HG02885 (cell line): ENCODE data around the gene PHAF1.

Experiments
- ATAC-seq: cut with Tn5 transposase; IDR thresholded peaks from one replicate; pipeline ENCODE4 v1.9.1; 2021; ENCODE audit warnings: mild to moderate bottlenecking; ENCODE audit not compliant: unreplicated experiment, poor library complexity

The PHAF1 gene

GRCh38 chr16:67145746-67146145 lies 36.0 kb downstream of the PHAF1 start:
- ATAC-seq = no peak

GRCh38 chr16:67146523-67147357 lies 37.0 kb downstream of the PHAF1 start:
- no peak for ATAC-seq

DNA sequence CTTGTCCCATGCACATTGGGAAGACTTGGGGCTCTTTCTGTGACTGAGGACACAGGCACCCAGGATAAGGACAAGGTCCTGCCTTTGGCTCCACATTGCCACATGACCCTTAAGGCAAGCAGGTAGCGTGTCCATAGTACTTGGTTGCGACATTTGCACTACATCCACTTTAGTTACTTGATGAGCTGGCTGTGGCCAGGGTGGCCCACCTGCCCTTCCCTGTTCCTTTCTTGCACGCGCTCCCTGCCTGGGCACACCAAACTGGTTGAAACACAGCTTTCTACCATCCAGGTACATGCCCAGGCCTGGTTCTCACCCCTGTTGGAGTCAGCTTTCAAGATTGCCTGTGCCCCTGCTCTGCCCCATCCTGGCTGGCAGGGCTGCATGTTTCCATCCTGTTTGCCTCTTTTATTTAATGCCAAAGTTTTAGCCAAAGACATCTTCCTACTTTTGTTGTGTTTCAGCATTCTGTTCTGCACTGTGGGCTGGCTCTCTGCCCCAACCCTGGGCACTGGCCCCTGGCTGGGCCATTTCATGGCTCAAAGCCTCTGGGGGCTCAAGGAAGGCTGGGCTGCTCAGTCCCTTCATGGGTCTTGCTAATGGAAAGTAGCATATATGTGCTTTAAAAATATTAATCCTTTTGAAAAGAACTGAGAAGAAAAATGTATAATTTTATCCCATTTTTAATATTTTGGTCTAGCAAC lies 37.8 kb downstream of the PHAF1 start:
- no peak for ATAC-seq

DNA sequence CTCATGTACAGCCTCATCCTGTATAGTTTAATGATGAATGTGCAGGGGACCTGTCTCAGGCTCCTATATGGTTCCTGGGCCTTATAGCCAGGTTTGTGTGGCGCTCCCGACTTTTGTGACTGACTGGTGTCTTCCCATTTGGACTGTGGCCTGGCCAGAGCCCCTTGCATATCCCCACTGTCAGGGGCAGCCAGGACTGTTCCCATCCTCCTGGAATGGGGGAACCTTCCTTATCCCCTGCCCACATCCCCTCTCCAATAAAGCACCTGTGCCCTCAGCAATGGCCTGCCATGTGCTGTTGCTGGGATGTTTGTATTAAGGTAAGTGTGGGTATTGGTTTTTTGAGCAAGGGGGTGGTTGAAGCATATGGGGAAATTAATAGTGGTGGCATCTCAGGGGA lies 38.5 kb downstream of the PHAF1 start:
- ATAC-seq = no peak

DNA sequence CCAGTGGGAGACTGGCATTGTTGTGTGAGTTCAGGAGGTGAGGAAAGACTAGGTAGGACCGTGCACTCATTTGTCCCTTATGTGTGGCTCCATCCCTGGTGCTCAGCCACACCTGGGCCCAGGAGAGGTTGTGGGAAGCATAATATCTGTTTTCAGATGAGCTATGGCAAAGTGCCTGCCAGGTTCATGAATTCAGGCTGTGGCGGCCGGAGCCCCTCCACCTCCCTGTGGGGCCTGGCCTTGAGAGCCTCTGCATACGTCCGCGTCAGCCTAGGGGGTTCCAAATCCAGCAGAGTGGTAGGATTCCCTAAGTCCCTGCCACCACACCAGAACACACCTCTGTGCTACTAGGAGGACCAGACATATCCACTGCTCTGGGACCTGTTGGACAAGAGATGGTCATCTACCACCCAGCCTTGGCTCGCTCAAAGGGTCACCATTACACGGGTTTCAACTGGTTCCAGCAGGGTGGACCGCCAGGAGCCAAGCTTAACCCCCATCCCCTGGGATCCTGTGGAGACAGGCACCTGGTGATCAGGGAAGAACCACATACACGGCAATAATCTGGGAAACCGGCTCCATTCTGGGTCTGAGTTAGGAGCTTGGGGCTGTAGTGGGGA lies 39.0 kb downstream of the PHAF1 start:
- no peak for ATAC-seq

DNA sequence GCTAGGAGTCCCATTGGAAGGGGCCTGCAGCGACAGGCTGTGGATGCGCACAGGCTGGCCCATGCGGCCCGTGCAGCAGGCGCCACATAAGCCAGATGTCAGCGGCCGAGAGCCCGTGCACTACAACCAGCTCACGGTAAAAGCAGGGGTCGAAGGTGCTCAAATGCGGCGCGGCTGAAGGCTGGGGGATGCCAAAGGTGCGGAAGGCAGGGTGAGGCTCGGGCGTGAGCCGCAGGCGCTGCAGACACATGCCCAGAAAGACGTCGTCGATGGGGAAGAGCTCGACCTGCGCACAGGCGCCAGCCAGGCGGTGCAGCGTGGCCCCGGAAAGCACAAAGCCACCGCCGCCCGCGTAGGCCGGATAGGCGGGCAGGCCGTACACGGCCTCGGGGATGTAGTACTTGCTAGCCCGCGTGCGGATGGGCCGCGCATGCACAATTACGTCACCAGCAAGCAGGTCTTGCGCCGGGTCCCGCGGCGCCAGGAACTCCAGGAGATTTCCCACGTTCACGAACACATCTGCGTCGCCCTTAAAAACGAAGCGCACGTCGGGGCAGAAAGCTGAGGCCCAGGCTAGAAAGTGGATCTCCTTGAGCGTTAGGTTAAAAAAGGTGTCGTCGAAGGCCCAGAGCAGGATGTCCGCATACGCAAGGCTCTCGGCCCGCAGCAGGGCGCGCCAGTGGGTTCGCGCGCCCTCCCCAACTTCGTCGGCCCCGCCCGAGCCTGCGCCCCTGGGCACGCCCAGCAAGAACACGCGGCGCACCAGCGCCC lies 39.7 kb downstream of the PHAF1 start:
- ATAC-seq = peak; percentile 11

- ATAC-seq = peak; percentile 55
These were observed 40.5 kb downstream of the PHAF1 start for GRCh38 chr16:67150047-67150832.

DNA sequence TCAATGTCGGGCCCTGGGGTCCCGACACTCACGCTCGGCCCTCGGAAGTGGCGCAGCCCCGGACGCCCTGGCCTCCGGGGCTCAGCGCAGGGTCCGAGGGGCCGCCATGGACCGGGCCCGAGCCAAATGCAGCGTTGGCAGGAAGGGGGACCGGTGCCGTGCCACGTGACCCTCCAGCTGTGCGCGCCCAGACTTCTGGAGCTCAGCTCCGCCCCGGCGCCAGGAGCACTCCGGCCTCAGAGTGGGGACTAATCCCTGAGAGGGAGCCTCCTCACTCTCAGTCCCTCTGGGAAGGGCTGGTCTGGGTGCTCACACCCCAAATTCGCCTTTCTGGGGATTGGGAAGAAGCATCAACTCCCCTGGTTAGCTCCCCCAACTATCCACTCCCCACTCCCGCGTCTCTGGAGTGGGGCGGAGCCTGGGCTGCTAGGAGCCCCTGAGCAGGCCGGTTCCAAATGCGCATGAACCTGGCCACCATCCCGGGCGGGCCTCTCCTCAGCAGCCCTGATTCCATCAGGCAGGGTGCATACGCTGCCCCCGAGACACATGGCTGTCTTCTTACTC lies 41.2 kb downstream of the PHAF1 start, which contains the start of gene B3GNT9:
TSS of gene B3GNT9 (minus strand) at position 166 of the 564 bp plus-strand sequence. CDS start 513 bp downstream, outside the sequence.
- peak; percentile 55 for ATAC-seq

DNA sequence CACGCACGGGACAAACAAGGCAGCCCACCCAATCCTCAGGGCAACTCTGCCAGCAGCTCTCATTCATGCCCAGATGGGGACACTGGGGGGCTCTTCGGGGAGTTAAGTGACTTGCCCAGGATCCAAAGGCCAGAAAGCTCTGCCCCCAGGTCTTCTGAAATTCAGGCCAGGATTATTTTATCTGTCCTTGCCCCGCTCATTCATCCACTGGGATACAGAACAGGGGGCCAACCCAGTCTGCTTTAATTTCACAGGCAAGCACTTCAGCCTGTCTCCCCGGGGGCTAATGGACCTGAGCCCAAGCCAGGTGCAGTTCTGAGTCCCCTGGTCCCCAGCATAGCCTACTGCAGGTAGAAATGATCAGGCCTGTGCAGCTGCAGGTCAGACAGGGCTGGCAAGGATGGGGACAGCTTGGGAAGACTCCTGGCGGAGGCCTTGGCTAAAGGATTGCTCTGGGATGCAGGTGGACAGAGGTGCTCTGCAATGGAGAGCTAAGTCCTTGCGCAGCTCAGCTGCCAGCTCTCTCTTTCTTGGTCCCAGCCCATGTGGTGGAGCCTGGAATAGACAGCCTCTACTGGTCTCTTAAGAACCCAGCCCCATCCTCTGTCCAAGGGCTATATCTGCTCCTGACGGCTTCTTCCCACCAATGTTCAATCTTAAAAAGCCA lies 41.8 kb downstream of the PHAF1 start:
- no peak for ATAC-seq

- ATAC-seq = no peak
These were observed 45.0 kb downstream of the PHAF1 start for GRCh38 chr16:67154578-67155294.

DNA sequence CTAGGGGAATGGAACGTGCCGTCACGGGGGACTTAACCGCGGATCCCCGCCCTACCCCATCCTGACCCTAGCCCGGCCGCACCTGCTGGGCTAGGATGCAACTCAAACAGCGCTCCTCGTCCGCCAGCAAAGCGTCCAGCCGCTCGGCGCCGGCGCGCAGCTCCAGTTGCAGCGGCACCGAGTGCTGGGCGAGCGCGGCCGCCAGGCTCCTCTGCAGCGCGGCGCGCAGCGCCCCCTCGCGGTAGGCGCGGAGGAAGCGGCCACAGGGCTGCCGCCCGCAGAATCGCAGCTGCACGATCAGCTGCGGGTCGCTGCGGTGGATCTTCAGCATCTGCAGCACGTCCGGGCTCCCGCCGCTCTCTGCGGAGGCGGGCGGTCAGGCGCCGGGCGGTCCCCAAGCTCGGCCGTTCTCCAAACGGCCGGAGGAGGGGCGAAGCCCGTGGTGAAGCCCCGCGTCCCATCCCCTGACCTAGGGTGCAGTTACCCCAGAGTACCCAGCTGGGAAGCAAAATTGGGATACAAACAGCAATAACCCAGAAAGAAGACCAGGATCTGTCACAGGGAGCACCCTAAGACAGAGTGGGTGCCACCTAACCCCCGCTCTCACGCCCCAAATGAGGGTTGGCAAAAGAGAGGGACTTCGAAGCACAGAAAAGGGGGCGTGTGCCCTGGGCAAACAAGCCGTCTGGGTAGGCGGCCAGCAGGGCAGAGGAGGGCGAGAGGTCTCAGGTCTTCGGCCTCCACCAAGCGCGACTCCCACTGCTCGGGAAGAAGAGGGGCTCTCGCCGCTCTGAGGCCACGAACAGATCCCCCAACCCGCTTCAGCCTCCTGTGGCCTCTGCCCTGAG lies 45.8 kb downstream of the PHAF1 start:
- peak; percentile 30 for ATAC-seq

DNA sequence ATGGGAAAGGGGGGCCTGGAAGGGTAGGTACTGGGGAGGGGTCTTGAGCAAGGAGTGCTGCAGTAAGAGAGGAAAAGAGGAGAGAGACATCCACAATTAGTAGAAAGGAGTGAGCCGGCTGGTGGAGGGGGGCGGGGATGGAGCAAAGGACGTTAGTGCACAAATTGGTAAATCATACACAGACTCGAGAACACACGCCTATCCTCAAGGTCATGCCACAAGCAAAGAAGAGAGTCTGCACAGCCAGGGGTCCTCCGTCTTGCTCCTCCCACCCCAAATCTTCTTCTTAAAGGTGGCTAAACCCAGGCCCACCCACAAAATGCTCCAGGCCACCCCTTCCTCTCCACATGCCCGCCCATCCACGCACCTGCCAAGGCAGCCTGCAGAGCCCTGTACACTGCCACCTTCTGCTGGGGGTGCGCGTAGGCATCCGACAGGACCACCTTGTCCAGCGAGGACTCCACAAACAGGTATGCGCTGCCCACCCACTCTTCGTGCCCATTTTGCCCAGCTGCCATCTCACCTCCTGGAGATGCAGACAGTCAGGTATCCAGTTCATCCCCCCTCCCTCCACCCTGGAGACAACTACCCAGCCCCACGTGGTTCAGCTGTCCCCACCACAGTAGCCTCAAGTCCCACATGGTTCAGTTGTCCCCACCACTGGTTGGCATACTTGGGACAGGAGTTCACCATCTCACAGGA lies 46.6 kb downstream of the PHAF1 start:
- ATAC-seq = no peak

DNA sequence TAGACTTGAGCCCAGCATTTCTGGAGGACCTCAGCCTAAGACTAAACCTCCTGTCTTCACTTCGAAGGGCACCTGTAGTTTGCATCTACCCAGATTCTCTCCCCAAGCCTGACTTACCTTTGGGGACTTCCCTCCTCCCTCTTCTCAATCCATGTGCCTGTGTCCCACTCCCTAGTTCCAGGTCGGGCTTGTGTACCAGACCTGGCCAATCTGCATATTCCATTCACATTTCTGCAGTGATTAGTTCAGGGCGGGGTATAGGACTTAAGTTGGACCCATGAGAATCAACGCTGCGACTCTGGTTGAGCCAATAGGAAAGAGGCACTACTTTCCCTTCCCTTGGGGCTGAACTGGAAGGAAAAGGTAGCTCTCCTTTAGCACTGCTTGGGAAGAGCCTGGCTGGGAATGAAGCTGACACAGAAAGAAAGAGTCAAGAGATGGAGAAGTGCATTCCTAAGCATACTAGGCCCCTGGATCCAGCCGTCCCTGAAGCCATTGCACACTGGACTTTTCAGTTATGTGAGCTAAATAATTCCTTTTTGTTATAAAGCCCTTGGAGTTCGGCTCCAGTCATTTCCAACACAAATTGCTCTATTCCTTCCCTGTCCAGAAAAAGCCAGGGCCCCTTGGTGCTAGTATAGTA lies 47.5 kb downstream of the PHAF1 start:
- no peak for ATAC-seq

- ATAC-seq = no peak
These were observed 48.3 kb downstream of the PHAF1 start for GRCh38 chr16:67157892-67158635.
